Coronary artery (tissue), 2 donors: ENCODE measurements around the gene GGTLC1.
"Not testable (repeated sequence)": the region's sequence is repeated elsewhere in the genome, so short reads cannot be mapped to it uniquely, and the experiment has no call there.

Experiments
- DNase-seq: peaks from one replicate; pipeline ENCODE4 v3.0.0-alpha.2; 2017; ENCODE audit warnings: low spot score
- H3K27ac ChIP-seq, 2 donors: fragments of 200-600 bp; sonication (generic); one replicate each; pipeline ENCODE4 v1.5.1; 2016 to 2019
- H3K4me3 ChIP-seq: fragments of 200-600 bp; sonication (generic); 2 replicates; pipeline ENCODE4 v1.5.1; 2016; ENCODE audit warnings: mild to moderate bottlenecking, moderate library complexity
- TF ChIP-seq, protein P1 (sequence below): fragments of 200-600 bp; sonication (generic); IDR thresholded peaks from one replicate; pipeline ENCODE4 v1.5.1; 2019; ENCODE audit warnings: antibody characterized with exemption

The GGTLC1 gene

DNA sequence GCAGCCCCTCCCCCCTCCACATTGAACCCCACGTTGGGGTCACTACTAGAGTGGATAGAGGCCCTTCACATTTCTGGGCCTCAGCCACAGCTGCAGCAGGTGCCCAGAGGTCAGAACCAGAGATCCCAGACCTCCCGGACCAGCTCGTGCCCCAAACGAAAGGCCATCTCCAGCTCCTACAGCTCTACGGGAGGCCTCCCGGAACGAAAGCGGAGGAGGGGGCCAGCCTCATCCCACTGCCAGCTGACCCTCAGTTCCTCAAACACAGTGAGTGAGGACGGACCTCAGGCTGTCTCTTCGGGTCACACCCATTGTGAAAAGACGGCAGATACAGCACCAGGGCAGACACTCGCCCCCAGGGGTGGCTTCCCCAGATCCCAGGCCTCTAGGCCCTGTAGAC, 1.7 kb upstream of the GGTLC1 start:
- not testable (repeated sequence) for DNase-seq, H3K27ac ChIP-seq, H3K4me3 ChIP-seq

DNA sequence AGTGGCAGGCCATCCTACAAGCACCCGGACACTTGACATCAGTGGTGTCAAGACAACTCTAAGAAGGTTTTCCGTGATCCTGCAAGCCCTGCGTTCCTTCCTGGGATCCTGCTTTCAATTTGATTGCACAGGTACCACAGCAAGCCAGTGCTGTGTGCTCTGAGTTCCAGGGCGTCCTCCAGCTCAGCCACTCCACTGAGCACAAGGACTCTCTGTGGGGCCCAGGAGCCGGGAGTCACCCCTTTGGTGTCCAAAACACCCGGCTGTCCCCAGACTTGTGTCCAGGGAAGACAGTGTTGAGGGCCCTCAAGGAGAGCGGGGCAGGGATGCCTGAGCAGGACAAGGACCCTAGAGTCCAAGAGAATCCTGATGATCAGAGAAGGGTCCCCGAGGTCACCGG, 387 bp upstream of the GGTLC1 start:
- H3K4me3 ChIP-seq, H3K27ac ChIP-seq, DNase-seq: not testable (repeated sequence)

DNA sequence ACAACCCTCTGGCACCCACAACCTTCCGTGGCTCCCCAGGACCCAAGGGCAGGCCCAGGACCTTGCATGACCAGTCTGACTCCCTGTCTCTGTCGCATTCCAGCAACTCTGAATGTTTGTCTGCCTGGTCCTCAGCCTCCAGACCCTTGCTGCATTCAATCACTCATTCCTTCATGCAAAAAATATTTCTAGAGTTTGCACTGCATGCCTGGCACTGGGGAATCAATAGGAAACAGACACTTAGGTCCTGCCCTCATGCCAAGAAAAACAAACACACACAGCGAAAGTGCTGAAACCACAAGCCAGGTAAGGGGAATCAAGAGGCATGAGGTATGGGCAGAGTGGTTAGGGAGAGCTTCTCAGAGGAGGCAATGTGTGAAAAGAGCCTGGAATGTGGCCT, 1.9 kb downstream of the GGTLC1 start:
- not testable (repeated sequence) for H3K27ac ChIP-seq, H3K4me3 ChIP-seq, DNase-seq

DNA sequence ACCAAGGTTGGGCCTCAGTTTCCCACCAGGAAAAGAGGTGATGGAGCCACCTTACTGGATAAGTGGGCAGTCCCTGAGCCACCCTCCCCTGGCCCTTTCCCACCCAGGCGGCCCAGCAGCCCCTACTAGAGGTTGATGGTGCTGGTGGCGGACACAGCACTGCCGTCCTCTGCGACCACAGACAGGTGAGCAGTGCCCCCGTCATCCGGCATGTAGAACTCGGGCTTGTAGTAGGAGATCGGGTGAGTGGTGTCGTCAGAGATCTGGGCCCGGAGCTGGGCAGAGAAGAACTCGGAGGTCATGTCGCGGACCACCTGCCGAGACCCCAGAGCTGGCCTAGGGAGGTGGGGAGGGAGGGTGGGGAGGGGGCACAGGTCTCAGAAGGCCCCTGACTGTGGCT, 2.3 kb downstream of the GGTLC1 start:
- peak; percentile 43 for DNase-seq

DNA sequence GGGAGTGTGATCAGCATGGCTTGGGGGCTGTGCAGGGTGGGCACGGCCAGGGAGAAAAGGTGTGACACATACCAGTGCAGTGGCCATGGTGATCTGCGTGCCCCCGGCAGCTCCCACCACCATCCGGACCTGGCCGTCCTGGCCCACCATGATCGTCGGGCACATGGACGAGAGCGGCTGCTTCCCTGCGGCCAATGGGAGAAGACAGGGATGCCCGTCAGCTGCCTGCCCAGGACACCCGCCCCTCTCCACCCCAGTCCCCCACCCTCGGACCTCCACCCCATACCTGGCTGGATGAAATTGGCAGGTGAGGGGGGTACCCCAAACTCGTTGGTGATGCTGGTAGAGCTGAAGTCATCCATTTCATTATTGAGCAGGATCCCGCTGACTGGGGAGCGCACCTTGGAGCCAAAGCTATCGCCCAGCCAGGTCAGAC, 2.8 kb downstream of the GGTLC1 start:
- not testable (repeated sequence) for H3K4me3 ChIP-seq, H3K27ac ChIP-seq
- peak; percentile 33 for DNase-seq

More for the DNA sequence above, 2.3 kb downstream of the GGTLC1 start:
- not testable (repeated sequence) for H3K4me3 ChIP-seq, H3K27ac ChIP-seq

DNA sequence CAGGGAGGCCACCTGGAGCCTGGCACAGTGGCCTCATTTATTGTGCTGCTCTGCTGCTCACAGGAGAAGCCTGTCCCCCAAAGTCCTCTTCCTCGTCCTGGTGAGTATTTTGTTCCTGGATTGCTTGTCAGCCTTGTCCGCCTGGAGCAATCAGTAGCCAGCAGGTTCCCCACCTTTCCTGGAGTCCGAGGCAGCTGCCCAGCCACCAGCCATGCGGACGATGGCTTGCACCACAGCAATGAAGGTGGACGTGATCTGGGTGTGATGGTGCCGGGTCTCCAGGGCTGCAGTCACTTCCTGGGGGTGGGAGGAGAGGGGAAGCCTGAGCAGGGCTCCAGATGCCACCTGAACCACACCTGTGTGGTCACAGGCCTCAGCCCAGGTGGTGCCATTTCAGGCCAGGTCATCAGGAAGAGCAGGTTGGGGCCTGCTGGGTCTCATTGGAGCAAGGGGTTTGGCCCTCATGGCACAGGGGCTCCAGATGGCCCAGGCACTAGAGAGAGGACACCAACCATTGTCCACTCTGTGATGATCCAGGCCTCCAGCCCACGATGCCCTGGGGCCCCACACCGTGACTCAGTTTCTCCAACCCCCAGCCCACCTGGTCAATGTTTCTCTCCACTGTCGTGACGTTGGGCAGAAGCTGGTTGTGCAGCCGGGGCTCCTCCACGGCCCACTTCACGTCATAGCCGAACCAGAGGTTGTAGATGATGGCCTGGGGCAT, 3.4 kb downstream of the GGTLC1 start:
- not testable (repeated sequence) for DNase-seq, H3K27ac ChIP-seq, H3K4me3 ChIP-seq

DNA sequence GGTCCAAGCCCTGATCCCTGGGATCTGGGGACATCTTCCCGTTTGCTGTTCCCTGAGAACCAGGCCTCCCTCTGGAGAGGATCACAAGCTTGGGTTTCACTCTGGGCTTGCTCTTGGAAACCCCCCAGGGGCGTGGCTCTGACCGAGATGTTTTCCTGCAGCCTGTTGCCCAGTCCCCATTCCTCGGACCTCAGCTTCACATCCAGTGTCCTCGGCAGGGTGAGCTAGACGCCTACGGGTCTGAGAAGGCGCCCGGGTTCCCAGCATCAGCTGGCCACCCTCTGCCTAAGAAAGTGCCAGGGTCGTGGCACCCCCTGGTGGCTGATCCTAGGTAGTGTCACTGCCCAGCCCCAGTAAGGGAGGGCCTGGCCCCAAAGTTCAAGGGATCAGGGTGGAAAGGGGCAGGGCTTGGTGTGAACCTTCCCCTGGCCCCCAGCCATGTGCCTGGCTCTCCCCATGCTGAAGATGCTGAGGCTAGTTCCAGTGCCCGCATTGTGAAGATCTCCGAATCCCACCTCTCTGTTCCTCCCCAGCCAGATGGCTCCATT, 4.0 kb downstream of the GGTLC1 start:
- H3K4me3 ChIP-seq, DNase-seq, H3K27ac ChIP-seq: not testable (repeated sequence)

DNA sequence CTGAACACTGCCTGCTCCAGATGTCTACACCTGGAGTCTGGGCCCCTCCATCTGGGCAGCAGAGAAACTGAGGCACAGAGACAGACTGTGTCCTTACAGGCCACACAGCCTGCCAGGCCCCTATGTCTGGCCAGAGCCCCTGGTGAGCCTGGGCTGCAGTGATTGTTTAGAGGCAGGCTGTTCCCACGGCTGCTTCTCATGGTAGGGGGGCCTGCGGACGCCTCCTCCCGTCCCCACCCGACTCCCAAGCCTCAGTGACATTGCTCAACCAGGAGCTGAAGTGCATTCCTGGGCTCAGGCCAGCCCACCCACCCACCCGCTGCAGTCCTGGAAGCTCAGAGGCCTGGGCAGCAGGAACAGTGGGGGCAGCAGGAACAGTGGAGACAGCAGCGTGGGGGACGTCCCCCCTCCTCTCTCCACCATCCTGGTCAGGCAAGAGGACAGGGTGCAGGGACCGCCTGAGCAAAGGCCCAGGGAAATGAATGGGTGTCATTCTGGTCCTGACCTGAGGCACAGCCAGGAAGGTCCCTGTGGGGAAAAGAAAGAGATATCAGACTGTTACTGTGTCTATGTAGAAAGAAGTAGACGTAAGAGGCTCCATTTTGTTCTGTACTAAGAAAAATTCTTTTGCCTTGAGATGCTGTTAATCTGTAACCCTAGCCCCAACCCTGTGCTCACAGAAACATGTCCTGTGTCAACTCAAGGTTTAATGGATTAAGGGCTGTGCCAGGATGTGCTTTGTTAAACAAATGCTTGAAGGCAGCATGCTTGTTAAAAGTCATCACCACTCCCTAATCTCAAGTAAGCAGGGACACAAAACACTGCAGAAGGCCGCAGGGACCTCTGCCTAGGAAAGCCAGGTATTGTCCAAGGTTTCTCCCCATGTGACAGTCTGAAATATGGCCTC, 6.2 kb downstream of the GGTLC1 start:
- not testable (repeated sequence) for DNase-seq, H3K27ac ChIP-seq

DNA sequence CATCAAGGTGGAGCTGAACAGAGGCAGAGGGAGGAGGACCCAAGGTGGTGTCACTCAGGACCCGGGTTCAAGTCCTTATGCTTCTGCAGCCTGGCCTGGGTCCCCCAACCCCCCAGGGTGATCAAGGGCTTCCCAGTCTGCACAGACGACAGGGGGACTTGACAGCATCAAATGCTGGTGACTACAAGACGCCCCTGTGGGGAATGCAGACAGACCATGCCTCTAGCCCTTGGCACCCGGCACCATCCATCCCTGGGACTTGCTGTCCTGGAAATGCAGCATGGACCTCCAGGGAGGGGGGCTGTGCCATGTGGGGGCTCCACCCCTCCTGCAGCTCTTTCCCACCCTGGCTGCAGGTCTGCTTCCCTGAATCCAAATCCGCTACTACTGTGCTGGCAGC, 7.1 kb downstream of the GGTLC1 start:
- not testable (repeated sequence) for DNase-seq, H3K4me3 ChIP-seq, H3K27ac ChIP-seq

More for the DNA sequence above, 6.2 kb downstream of the GGTLC1 start:
- not testable (repeated sequence) for H3K4me3 ChIP-seq

DNA sequence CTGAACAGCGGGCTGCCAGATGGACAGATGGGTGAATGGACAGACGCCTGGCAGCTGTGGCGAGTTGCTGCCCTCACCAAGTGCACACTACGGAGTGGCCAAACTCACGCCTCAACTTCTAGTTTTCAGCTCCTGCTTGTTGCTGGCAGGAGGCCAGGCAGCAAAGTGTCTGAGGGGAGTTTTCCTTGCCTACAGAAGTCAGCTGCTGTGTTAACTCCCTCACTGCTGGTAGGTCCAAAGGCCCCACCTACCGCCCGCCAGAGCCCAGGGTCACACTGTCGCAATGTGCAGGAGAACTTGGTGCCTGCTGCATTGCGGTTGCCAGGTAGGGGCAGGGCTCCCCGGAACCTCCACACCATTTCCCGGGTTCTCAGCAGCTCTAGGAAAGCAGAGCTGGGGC, 7.6 kb downstream of the GGTLC1 start:
- DNase-seq, H3K27ac ChIP-seq, H3K4me3 ChIP-seq: not testable (repeated sequence)

DNA sequence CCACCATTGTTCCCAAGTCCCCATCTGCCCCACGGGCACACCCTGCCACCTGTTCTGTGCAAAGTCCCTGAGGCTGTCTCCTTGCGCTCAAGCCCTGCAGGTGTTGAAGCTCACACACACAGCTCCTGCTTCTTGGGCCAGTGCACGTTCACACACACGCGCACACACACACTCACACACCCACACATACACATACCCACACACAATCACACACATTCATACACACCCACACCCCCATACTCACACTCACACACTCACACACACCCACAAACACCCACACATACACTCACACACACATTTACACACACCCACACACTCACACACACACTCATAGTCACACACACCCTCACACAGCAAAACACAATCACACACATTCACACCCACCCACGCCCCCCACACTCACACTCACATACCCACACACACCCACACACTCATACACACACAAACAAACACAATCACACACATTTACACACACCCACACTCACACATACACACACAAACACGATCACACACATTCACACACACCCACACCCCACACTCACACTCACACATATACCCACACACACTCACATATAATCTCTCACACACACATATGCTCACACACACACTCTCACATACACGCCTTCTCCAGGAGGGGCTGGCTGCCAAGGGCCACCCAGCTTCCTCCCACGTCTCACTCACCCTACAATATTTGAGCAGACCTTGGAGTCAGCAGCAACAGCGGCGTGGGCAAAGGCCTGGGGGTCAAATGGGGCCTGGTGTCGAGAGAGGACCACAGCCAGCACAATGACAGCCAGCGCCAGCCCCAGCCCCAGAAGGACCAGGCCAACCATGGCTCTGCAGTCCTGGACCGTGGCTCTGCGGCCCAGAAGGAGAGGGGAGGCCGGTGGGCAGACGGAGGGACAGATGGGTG, 8.4 kb downstream of the GGTLC1 start:
- DNase-seq, H3K4me3 ChIP-seq, H3K27ac ChIP-seq: not testable (repeated sequence)

DNA sequence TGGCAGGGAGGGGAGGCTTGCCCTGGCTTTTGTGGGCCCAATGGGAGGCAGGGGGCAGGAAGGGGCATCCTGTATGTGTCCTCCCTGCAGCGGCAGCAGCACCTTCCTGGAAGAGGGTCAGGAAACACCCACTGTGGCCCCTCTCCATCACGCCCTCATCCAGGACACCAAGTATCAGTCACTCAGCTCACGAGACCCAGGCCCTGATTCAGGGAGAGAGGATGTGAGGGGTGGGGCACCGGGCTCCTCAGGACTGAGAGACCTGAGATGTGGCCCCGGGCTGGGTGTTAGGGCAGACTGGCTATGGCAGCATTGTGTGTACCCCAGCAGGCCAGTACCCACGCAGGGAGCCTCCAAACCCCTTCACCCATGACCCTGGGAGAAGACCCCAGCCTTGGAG, 9.2 kb downstream of the GGTLC1 start:
- not testable (repeated sequence) for H3K4me3 ChIP-seq, DNase-seq, H3K27ac ChIP-seq

DNA sequence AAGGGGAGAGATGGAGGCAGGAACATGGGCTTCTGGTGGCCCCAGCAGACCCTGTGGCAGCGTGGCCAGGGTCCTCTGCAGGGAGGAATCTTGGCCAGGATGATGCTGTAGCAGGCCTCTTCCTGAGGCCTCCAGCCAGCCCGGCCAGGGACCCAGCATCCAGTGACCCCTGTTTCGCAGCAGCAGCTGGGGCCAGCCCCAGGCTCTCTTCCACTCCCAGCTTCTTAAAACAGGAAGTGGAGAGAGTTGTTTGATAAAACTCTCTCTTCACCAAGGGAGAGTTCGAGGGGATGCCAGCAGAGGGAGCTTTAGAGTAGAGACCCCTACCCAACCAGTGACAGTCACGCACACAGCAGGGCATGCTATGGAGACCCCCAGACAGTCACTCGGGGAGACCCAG, 10.1 kb downstream of the GGTLC1 start:
- H3K4me3 ChIP-seq, H3K27ac ChIP-seq, DNase-seq: not testable (repeated sequence)

DNA sequence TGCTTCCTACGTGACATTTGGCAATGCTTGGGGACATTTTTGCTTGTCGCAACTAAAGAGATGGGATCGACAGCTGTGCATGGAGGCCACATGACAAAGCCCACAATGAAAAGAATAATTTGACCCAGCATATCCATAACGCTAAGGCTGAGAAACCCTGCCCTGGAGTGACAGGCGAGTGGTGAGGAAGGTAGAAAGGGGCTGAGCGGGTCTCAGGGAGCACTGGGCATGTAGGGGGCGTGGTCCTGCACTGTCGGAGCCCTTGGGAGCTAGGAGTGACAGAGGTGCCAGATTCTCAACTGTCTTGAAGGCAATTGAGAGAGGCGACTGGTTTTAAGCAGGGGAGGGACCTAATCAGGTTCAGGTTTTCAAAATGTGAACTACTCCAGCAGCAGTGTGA, 13.6 kb downstream of the GGTLC1 start:
- DNase-seq = no peak
- H3K27ac ChIP-seq = no peak overlapping the region
- TF ChIP-seq, protein P1, sequence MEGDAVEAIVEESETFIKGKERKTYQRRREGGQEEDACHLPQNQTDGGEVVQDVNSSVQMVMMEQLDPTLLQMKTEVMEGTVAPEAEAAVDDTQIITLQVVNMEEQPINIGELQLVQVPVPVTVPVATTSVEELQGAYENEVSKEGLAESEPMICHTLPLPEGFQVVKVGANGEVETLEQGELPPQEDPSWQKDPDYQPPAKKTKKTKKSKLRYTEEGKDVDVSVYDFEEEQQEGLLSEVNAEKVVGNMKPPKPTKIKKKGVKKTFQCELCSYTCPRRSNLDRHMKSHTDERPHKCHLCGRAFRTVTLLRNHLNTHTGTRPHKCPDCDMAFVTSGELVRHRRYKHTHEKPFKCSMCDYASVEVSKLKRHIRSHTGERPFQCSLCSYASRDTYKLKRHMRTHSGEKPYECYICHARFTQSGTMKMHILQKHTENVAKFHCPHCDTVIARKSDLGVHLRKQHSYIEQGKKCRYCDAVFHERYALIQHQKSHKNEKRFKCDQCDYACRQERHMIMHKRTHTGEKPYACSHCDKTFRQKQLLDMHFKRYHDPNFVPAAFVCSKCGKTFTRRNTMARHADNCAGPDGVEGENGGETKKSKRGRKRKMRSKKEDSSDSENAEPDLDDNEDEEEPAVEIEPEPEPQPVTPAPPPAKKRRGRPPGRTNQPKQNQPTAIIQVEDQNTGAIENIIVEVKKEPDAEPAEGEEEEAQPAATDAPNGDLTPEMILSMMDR = no peak
- no peak overlapping the region for H3K4me3 ChIP-seq
